ENCODE data around the gene KIF14. TPM values are rescaled to one million over a fixed set of nuclear protein-coding genes. Genes with fewer than 3 reads are reported as not detected.
"Not testable (repeated sequence)": the region's sequence is repeated elsewhere in the genome, so short reads cannot be mapped to it uniquely, and the experiment has no call there.

The KIF14 gene
- total and polyA plus RNA-seq, 2 of the 4 experiments (the other 2 are of a cell fraction), result 2.3 to 4.7 TPM

DNA sequence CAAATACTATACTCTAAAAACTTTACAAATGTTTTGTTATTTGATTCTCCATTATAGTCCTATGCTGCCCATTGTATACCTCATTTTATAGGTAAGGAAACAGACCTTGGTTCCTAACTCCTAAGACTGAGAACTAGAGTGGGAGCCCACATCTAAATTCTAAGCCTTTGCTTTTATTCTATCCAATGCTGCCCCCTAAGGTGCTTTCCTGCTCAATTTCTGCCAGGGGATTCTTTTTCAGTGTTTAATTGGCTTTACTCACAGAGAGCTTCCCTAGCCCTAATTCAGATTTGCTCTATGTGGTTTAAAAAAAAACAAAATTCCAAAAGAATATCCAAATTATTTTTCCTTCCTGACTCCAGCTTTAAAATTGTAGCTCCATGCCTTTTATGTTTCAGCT lies 64.5 kb downstream of the KIF14 start:
- Histone ChIP-seq H3K56ac (ENCODE audit: extremely low read depth, insufficient read depth, low read length) (no peak overlapping the region), H4K5ac (ENCODE audit: low read depth, low read length) (no peak overlapping the region), H3K9me1 (ENCODE audit: insufficient read depth, low read length) (no peaks in the 10 kb centered on the region), H2BK15ac (ENCODE audit: low read depth, low read length) (no peak overlapping the region), H2AK9ac (replicated peaks; ENCODE audit: low read depth, low read length, poor library complexity) (no peak overlapping the region), H3K79me1 (ENCODE audit: low read depth in 1 of 2, low read length in 2 of 2) (no peaks in the 10 kb centered on the region), H3K9me3 (ENCODE audit: control insufficient read depth, insufficient read depth, low read length) (no peaks in the 10 kb centered on the region), H3K4me2 (ENCODE audit: low read depth, low read length) (no peak overlapping the region), H3K14ac (replicated peaks; ENCODE audit: low read depth, low read length) (no peak overlapping the region), H3K23ac (ENCODE audit: low read depth, low read length) (no peak overlapping the region), H3K4ac (ENCODE audit: low read depth, low read length) (no peak overlapping the region), H4K8ac (ENCODE audit: low read depth in 2 of 2, low read length in 2 of 2) (no peak overlapping the region), H4K20me1 (ENCODE audit: insufficient read depth, low read length) (no peaks in the 10 kb centered on the region), H4K91ac (ENCODE audit: insufficient read depth, low read depth, low read length) (no peak overlapping the region), H3K4me3 (ENCODE audit: insufficient read depth, low read depth, low read length) (no peak overlapping the region), H2AFZ (replicated peaks; ENCODE audit: low read length, poor library complexity) (no peak overlapping the region), H3K9ac (ENCODE audit: low read depth, low read length) (no peak overlapping the region), H3K4me1 (ENCODE audit: control insufficient read depth, insufficient read depth, low read length) (no peaks in the 10 kb centered on the region), H3K27me3 (ENCODE audit: control insufficient read depth, insufficient read depth, low read length) (no peaks in the 10 kb centered on the region), H3K36me3 (ENCODE audit: control insufficient read depth, insufficient read depth, low read length) (no peaks in the 10 kb centered on the region), H2BK120ac (ENCODE audit: low read depth, low read length) (no peak overlapping the region), H3K18ac (ENCODE audit: low read depth, low read length) (no peak overlapping the region), H2AK5ac (ENCODE audit: low read depth, low read length) (no peak overlapping the region), H2BK5ac (ENCODE audit: low read depth, low read length, poor library complexity, severe bottlenecking) (no peak overlapping the region), H2BK20ac (ENCODE audit: low read depth, low read length) (no peak overlapping the region), H3K27ac (ENCODE audit: insufficient read depth, low read length) (no peak overlapping the region)
- ChIA-PET POLR2A (ENCODE audit: unreplicated experiment) (no interaction called here), CTCF (interaction anchor here (0.7 to 1.6 kb wide), 3 partner anchors 11 to 18 kb away, joined by 3 to 4 read pairs (median 3); no protein-coding TSS in a partner anchor)
- ATAC-seq (ENCODE audit: low read depth) (no peak), DNase-seq (peak; percentile 13)
- in situ Hi-C loops (cut with MboI; ENCODE audit: low sequenced_read_pairs), result no loop called here
- intact Hi-C loops (cut with micrococcal nuclease), result no loop called here
- no TSS peak for BruUV-seq (replicated peaks)
- dilution Hi-C loops (cut with HindIII; ENCODE audit: low sequenced_read_pairs, unreplicated experiment), result no loop called here
- TF ChIP-seq BHLHE40 (IDR thresholded peaks at IDR 0.05; ENCODE audit: low read depth, low read length), result no peak
- TF ChIP-seq MAFK (IDR thresholded peaks at IDR 0.05; ENCODE audit: low read depth, low read length), result no peak
- peak; percentile 41 for TF ChIP-seq RAD21 (IDR thresholded peaks at IDR 0.05; ENCODE audit: low read length)
- TF ChIP-seq, protein P1, sequence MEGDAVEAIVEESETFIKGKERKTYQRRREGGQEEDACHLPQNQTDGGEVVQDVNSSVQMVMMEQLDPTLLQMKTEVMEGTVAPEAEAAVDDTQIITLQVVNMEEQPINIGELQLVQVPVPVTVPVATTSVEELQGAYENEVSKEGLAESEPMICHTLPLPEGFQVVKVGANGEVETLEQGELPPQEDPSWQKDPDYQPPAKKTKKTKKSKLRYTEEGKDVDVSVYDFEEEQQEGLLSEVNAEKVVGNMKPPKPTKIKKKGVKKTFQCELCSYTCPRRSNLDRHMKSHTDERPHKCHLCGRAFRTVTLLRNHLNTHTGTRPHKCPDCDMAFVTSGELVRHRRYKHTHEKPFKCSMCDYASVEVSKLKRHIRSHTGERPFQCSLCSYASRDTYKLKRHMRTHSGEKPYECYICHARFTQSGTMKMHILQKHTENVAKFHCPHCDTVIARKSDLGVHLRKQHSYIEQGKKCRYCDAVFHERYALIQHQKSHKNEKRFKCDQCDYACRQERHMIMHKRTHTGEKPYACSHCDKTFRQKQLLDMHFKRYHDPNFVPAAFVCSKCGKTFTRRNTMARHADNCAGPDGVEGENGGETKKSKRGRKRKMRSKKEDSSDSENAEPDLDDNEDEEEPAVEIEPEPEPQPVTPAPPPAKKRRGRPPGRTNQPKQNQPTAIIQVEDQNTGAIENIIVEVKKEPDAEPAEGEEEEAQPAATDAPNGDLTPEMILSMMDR (conservative IDR thresholded peaks at IDR 0.05; ENCODE audit: low read depth, low read length), result peak; percentile 31; the same call in 1 of the 2 replicates

DNA sequence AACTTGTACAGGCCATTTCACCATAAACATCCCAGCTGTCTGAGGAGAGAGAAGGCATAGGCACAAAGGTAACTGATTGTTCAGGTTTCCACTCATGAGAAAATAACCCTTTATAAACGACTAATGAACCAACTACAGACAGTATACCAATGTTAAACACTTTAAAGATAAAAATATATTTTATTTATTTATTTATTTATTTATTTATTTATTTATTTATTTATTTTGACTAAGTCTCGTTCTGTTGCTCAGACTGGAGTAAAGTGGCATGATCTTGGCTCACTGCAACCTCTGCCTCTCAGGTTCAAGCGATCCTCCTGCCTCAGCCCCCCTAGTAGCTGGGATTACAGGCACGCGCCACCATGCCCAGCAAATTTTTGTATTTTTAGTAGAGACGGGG lies 67.8 kb downstream of the KIF14 start:
- CTCF ChIA-PET, result interaction anchor here (0.9 kb wide), 1 partner anchor 8 kb away, joined by 3 read pairs; no protein-coding TSS in a partner anchor
- dilution Hi-C loops (cut with HindIII; ENCODE audit: low sequenced_read_pairs, unreplicated experiment); H2BK5ac ChIP-seq (ENCODE audit: low read depth, low read length, poor library complexity, severe bottlenecking); H3K27ac ChIP-seq (ENCODE audit: insufficient read depth, low read length); H3K14ac ChIP-seq (replicated peaks; ENCODE audit: low read depth, low read length); H3K36me3 ChIP-seq (ENCODE audit: control insufficient read depth, insufficient read depth, low read length); in situ Hi-C loops (cut with MboI; ENCODE audit: low sequenced_read_pairs); H3K9ac ChIP-seq (ENCODE audit: low read depth, low read length); H3K56ac ChIP-seq (ENCODE audit: extremely low read depth, insufficient read depth, low read length); H3K4me2 ChIP-seq (ENCODE audit: low read depth, low read length); H3K9me1 ChIP-seq (ENCODE audit: insufficient read depth, low read length); H4K91ac ChIP-seq (ENCODE audit: insufficient read depth, low read depth, low read length); H2AK5ac ChIP-seq (ENCODE audit: low read depth, low read length); H2BK15ac ChIP-seq (ENCODE audit: low read depth, low read length); DNase-seq; H4K20me1 ChIP-seq (ENCODE audit: insufficient read depth, low read length); H3K18ac ChIP-seq (ENCODE audit: low read depth, low read length); intact Hi-C loops (cut with micrococcal nuclease); POLR2A ChIA-PET (ENCODE audit: unreplicated experiment); H3K23ac ChIP-seq (ENCODE audit: low read depth, low read length); ATAC-seq (ENCODE audit: low read depth); H3K79me1 ChIP-seq (ENCODE audit: low read depth in 1 of 2, low read length in 2 of 2); H2AK9ac ChIP-seq (replicated peaks; ENCODE audit: low read depth, low read length, poor library complexity); H3K4ac ChIP-seq (ENCODE audit: low read depth, low read length); H3K27me3 ChIP-seq (ENCODE audit: control insufficient read depth, insufficient read depth, low read length); H4K8ac ChIP-seq (ENCODE audit: low read depth in 2 of 2, low read length in 2 of 2); H3K4me1 ChIP-seq (ENCODE audit: control insufficient read depth, insufficient read depth, low read length); H3K4me3 ChIP-seq (ENCODE audit: insufficient read depth, low read depth, low read length); H4K5ac ChIP-seq (ENCODE audit: low read depth, low read length); H2BK120ac ChIP-seq (ENCODE audit: low read depth, low read length); H3K9me3 ChIP-seq (ENCODE audit: control insufficient read depth, insufficient read depth, low read length); H2AFZ ChIP-seq (replicated peaks; ENCODE audit: low read length, poor library complexity); H2BK20ac ChIP-seq (ENCODE audit: low read depth, low read length); BruUV-seq (replicated peaks): not testable (repeated sequence)
- WGBS, 2 experiments (ENCODE audit: extremely low coverage in 2 of 2, insufficient read length in 1 of 2), result no CpG with 5 or more reads among the region's 6 CpGs

All from IMR-90 (cell line).